Endothelial cell (in vitro differentiated cells): ENCODE results near the gene SPACA6. TPM values are rescaled to one million over a fixed set of nuclear protein-coding genes. Genes with fewer than 3 reads are reported as not detected.

ENCODE experiments used
- DNase-seq: peaks from one replicate; pipeline ENCODE4 v3.0.0; 2021; ENCODE audit warnings: low spot score
- H3K27ac Mint-ChIP-seq: one replicate; pipeline ENCODE4 v1.8.0; 2021; ENCODE audit warnings: mixed read lengths, inconsistent platforms; ENCODE audit not compliant: unreplicated experiment
- H3K27me3 Mint-ChIP-seq: one replicate; pipeline ENCODE4 v1.8.0; 2021; ENCODE audit warnings: mild to moderate bottlenecking, moderate library complexity, mixed read lengths, inconsistent platforms; ENCODE audit not compliant: unreplicated experiment
- H3K36me3 Mint-ChIP-seq: one replicate; pipeline ENCODE4 v1.8.0; 2021; ENCODE audit warnings: mild to moderate bottlenecking, low read depth, mixed read lengths, inconsistent platforms; ENCODE audit not compliant: unreplicated experiment
- H3K4me1 Mint-ChIP-seq: one replicate; pipeline ENCODE4 v1.8.0; 2021; ENCODE audit warnings: mild to moderate bottlenecking, mixed read lengths, inconsistent platforms; ENCODE audit not compliant: unreplicated experiment
- H3K4me3 Mint-ChIP-seq: one replicate; pipeline ENCODE4 v1.8.0; 2021; ENCODE audit warnings: mild to moderate bottlenecking, mixed read lengths, inconsistent platforms; ENCODE audit not compliant: unreplicated experiment
- H3K9me3 Mint-ChIP-seq: one replicate; pipeline ENCODE4 v1.8.0; 2021; ENCODE audit warnings: mixed read lengths, inconsistent platforms; ENCODE audit not compliant: unreplicated experiment
- total RNA-seq: library from RNA; stranded (reverse); fragmentation: NEBNext Ultra II Directional; extraction: Animal tissue kit (Norgen Biotek cat#: 25700); gene quantifications from one replicate; pipeline ENCODE4 v1.2.1, GENCODE V29; 2021; ENCODE audit not compliant: unreplicated experiment
- TF ChIP-seq, protein P1 (sequence below): fragments of 200-600 bp; sonication (generic); IDR thresholded peaks from one replicate; pipeline ENCODE4 v1.5.0; 2021; ENCODE audit warnings: antibody characterized with exemption; ENCODE audit not compliant: unreplicated experiment

The SPACA6 gene
- total RNA-seq, 1 donor from 2014 or later: 12.9 TPM

GRCh38 chr19:51652266-51652665 is 40.9 kb upstream of the SPACA6 start:
- Mint-ChIP-seq H3K4me1 (peaks cover 2% of the 10 kb centered on the region), H3K27ac (no peak overlapping the region), H3K27me3 (no peaks in the 10 kb centered on the region), H3K9me3 (peaks cover 7% of the 10 kb centered on the region), H3K36me3 (no peaks in the 10 kb centered on the region), H3K4me3 (no peak overlapping the region)
- no peak for DNase-seq
- TF ChIP-seq, protein P1, sequence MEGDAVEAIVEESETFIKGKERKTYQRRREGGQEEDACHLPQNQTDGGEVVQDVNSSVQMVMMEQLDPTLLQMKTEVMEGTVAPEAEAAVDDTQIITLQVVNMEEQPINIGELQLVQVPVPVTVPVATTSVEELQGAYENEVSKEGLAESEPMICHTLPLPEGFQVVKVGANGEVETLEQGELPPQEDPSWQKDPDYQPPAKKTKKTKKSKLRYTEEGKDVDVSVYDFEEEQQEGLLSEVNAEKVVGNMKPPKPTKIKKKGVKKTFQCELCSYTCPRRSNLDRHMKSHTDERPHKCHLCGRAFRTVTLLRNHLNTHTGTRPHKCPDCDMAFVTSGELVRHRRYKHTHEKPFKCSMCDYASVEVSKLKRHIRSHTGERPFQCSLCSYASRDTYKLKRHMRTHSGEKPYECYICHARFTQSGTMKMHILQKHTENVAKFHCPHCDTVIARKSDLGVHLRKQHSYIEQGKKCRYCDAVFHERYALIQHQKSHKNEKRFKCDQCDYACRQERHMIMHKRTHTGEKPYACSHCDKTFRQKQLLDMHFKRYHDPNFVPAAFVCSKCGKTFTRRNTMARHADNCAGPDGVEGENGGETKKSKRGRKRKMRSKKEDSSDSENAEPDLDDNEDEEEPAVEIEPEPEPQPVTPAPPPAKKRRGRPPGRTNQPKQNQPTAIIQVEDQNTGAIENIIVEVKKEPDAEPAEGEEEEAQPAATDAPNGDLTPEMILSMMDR: no peak

DNA sequence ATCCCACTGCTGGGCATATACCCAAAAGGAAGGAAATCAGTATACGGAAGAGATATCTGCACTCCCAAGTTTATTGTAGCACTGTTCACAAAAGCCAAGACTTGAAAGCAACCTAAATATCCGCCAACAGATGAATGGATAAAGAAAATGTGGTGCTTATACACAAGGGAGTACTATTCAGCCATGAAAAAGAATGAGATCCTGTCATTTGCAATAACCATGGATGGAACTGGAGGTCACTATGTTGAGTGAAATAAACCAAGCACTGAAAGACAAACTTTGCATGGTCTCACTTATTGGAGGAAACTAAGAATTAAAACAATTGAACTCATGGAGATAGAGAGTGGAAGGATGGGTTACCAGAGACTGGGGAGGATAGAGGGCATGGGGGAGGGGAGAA is 40.0 kb upstream of the SPACA6 start:
- no peak overlapping the region for H3K4me3 Mint-ChIP-seq
- H3K4me1 Mint-ChIP-seq: peaks cover 2% of the 10 kb centered on the region
- TF ChIP-seq, protein P1: no peak
- H3K27me3 Mint-ChIP-seq: no peaks in the 10 kb centered on the region
- no peak overlapping the region for H3K27ac Mint-ChIP-seq
- no peak for DNase-seq
- peaks cover 7% of the 10 kb centered on the region for H3K9me3 Mint-ChIP-seq
- H3K36me3 Mint-ChIP-seq: no peaks in the 10 kb centered on the region

DNA sequence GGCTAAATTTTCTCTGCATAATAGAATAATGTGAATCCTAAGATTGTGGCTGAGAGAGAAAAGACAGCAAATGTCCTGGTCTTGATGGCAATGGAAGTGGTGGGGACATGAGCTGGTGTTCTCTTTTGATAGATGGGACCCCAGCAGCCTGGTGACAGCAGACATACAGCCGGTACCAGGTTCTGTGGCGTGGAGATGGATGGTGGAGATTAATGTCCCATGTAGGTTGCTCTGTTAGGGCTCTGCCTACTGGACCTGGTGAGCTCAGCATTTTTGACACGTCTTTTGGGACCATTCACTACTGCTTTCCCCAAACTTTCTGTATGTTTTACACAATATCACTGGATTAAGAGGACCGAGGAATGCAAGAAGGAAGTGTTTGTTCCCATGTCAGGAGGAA is 38.3 kb upstream of the SPACA6 start:
- Mint-ChIP-seq H3K27ac (no peak overlapping the region), H3K9me3 (no peaks in the 10 kb centered on the region), H3K36me3 (no peaks in the 10 kb centered on the region), H3K4me1 (peaks cover 2% of the 10 kb centered on the region), H3K4me3 (no peak overlapping the region), H3K27me3 (no peaks in the 10 kb centered on the region)
- no peak for DNase-seq
- TF ChIP-seq, protein P1: no peak

- no peaks in the 10 kb centered on the region for H3K27me3 Mint-ChIP-seq
- TF ChIP-seq, protein P1: peak; percentile 63
- no peak overlapping the region for H3K4me3 Mint-ChIP-seq
- peak; percentile 87 for DNase-seq
- no peaks in the 10 kb centered on the region for H3K36me3 Mint-ChIP-seq
- no peaks in the 10 kb centered on the region for H3K9me3 Mint-ChIP-seq
- no peak overlapping the region for H3K27ac Mint-ChIP-seq
- peaks cover 2% of the 10 kb centered on the region for H3K4me1 Mint-ChIP-seq
Observed at GRCh38 chr19:51660975-51661600, 32.0 kb upstream of the SPACA6 start.

- no peaks in the 10 kb centered on the region for H3K9me3 Mint-ChIP-seq
- H3K4me1 Mint-ChIP-seq: no peaks in the 10 kb centered on the region
- no peaks in the 10 kb centered on the region for H3K27me3 Mint-ChIP-seq
- H3K36me3 Mint-ChIP-seq: no peaks in the 10 kb centered on the region
- H3K4me3 Mint-ChIP-seq: no peak overlapping the region
- H3K27ac Mint-ChIP-seq: no peak overlapping the region
- TF ChIP-seq, protein P1: no peak
- DNase-seq: no peak
Observed at GRCh38 chr19:51663650-51664049, 29.5 kb upstream of the SPACA6 start.
